Activated naive CD8-positive, alpha-beta T cell treated with anti-CD3 and anti-CD28 coated beads, Interleukin-2, amount 50 U/mL, for 24 hours (primary cell): ENCODE data around the gene GPR63.
"Not testable (repeated sequence)": the region's sequence is repeated elsewhere in the genome, so short reads cannot be mapped to it uniquely, and the experiment has no call there.

ENCODE experiments used
- ATAC-seq: fragments of 150-1000 bp; cut with Tn5 transposase; one replicate; pipeline ENCODE4 v1.10.0; 2021
- DNase-seq: peaks from one replicate; pipeline ENCODE4 v3.0.0; 2021
- H3K27ac Mint-ChIP-seq: one replicate; pipeline ENCODE4 v1.8.0; 2021; ENCODE audit warnings: mild to moderate bottlenecking, mixed read lengths
- H3K27me3 Mint-ChIP-seq: one replicate; pipeline ENCODE4 v1.8.0; 2021; ENCODE audit warnings: mixed read lengths
- H3K36me3 Mint-ChIP-seq: one replicate; pipeline ENCODE4 v1.8.0; 2021; ENCODE audit warnings: low read depth, mixed read lengths
- H3K4me1 Mint-ChIP-seq: one replicate; pipeline ENCODE4 v1.8.0; 2021; ENCODE audit warnings: mixed read lengths
- H3K4me3 Mint-ChIP-seq: one replicate; pipeline ENCODE4 v1.8.0; 2021; ENCODE audit warnings: mild to moderate bottlenecking, moderate library complexity, mixed read lengths
- H3K9me3 Mint-ChIP-seq: one replicate; pipeline ENCODE4 v1.8.0; 2021; ENCODE audit warnings: mixed read lengths

The GPR63 gene

DNA sequence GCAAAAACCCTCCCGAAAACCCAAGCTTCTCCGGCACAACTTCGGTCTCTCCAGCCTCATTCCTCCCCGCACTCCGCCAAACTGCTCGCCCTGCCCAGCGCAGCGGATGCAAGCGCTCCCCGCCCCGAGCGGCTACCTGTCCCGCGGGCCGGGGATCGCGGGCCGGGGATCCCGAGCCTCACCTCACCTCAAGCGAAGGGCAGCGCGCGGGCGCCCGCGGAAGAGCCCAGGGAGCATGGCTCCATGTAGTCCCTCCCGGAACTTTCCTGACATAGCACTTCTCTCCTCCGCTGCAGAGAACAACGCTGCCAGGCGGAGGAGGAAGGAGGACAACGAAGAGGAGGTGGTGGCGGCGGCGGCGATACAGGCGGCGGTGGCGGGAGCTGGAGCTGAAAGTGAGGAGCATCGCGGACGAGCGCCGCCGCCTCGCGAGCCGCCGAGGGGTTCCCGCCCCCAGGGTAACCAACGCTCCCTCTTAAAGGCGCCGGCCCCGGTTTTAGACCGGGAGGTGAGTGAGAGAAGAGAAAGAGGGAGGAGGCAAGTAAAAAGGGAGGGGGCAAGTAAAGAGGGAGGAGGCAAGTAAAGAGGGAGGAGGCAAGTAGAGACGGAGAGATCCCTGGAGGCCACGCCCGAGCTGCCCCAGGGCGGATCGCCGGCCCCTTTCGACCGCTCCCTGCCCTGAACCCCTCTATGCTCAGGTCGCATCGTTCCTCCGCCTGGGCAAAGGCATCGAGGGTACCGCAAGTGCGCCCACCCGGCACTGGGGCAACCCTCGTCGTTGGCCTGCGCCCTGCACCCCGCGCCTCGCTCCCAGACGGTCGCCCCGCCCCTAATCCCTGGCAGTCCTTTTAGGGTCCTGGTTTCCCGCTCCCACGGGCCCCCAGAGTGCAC is at the start of gene GPR63:
TSS of gene GPR63 (minus strand) at position 397 of the 891 bp plus-strand sequence. CDS start 37,746 bp downstream, outside the sequence.
- H3K27me3 Mint-ChIP-seq = peaks cover 42% of the 10 kb centered on the region
- peaks cover 14% of the 10 kb centered on the region for H3K4me1 Mint-ChIP-seq
- ATAC-seq = peak; percentile 90

DNA sequence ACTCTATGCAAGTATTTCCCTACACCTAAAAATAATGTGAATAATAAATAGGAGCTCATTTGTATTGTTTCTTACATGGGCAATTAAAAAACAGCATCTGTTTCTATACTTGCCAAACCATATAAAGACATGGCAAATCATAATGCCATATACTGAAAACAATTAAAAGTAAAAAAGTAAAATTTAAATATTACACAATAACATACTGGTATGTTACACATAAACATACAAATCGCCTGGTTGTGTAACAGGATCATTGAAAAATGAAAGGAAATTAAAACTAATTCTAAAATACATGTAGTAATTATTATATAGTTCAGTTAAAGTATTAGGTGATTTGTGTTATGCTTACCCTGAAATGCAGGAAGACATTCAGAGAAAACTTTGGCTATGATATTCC is 49.2 kb upstream of the GPR63 start:
- H3K4me1 Mint-ChIP-seq = peaks cover 9% of the 10 kb centered on the region
- DNase-seq (no peak), ATAC-seq (no peak)
- no peaks in the 10 kb centered on the region for H3K9me3 Mint-ChIP-seq
- H3K36me3 Mint-ChIP-seq = peaks cover 16% of the 10 kb centered on the region
- H3K4me3 Mint-ChIP-seq = no peak overlapping the region
- H3K27me3 Mint-ChIP-seq = no peaks in the 10 kb centered on the region
- no peak overlapping the region for H3K27ac Mint-ChIP-seq

More for the DNA sequence above, at the start of gene GPR63:
- H3K36me3 Mint-ChIP-seq = no peaks in the 10 kb centered on the region
- H3K4me3 Mint-ChIP-seq = peak within 1 kb of the TSS; percentile 85
- H3K27ac Mint-ChIP-seq = peak within 1 kb of the TSS; percentile 47
- DNase-seq = peak; percentile 69
- H3K9me3 Mint-ChIP-seq = no peaks in the 10 kb centered on the region

DNA sequence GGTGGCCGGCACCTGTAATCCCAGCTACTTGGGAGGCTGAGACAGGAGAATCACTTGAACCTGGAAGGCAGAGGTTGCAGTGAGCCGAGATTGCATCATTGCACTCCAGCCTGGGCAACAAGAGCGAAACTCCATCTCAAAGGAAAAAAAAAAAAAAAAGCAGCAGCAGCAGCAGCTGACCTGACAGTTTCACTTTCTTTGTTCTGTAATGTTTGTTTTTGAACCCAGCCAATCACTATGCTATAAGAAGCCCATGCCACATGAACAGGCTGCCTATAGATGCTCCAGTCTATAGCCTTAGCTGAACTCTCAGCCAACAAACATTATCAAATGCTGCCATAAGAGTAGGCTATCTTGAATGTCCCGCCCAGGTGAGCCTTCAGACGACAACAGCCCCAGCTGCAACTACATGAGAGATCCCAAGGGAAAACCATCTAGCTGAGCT is 47.9 kb upstream of the GPR63 start:
- H3K36me3 Mint-ChIP-seq, H3K4me3 Mint-ChIP-seq, H3K27me3 Mint-ChIP-seq, DNase-seq, H3K9me3 Mint-ChIP-seq, H3K4me1 Mint-ChIP-seq, H3K27ac Mint-ChIP-seq: not testable (repeated sequence)
- peak; percentile 75 for ATAC-seq

DNA sequence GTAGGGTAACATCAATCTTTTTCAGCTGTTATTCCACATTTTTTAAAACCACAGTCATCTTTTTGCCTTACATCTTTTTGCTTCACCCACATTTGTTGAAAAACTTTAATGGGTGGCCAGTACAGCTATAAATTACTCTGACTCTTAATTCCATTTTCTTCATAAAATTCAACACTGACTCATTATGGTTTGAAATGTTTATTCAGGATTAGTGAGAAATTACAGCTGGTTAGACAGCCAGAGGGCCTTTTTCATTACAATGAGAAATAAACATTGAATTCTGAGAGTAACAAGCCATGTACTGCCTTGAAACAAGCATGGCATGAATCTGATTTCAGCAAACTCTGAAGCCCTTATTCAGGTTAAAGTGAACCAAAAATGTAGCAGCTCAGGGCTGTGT is 40.9 kb upstream of the GPR63 start:
- H3K4me1 Mint-ChIP-seq = no peaks in the 10 kb centered on the region
- ATAC-seq (no peak), DNase-seq (no peak)
- H3K27ac Mint-ChIP-seq = no peak overlapping the region
- H3K4me3 Mint-ChIP-seq = no peak overlapping the region
- no peaks in the 10 kb centered on the region for H3K27me3 Mint-ChIP-seq
- no peaks in the 10 kb centered on the region for H3K36me3 Mint-ChIP-seq
- H3K9me3 Mint-ChIP-seq = no peaks in the 10 kb centered on the region

- H3K27ac Mint-ChIP-seq = no peak overlapping the region
- no peaks in the 10 kb centered on the region for H3K36me3 Mint-ChIP-seq
- H3K9me3 Mint-ChIP-seq = no peaks in the 10 kb centered on the region
- DNase-seq = no peak
- no peaks in the 10 kb centered on the region for H3K27me3 Mint-ChIP-seq
- H3K4me3 Mint-ChIP-seq = no peak overlapping the region
- H3K4me1 Mint-ChIP-seq = no peaks in the 10 kb centered on the region
- ATAC-seq = no peak
Observed at GRCh38 chr6:96876886-96877545, 39.7 kb upstream of the GPR63 start.

GRCh38 chr6:96872976-96873375 is 35.7 kb upstream of the GPR63 start:
- H3K9me3 Mint-ChIP-seq = no peaks in the 10 kb centered on the region
- no peak overlapping the region for H3K4me3 Mint-ChIP-seq
- peaks cover 6% of the 10 kb centered on the region for H3K27me3 Mint-ChIP-seq
- ATAC-seq (no peak), DNase-seq (no peak)
- H3K4me1 Mint-ChIP-seq = no peaks in the 10 kb centered on the region
- no peaks in the 10 kb centered on the region for H3K36me3 Mint-ChIP-seq
- no peak overlapping the region for H3K27ac Mint-ChIP-seq

- H3K27me3 Mint-ChIP-seq = peaks cover 21% of the 10 kb centered on the region
- no peak overlapping the region for H3K27ac Mint-ChIP-seq
- no peak for ATAC-seq
- no peaks in the 10 kb centered on the region for H3K4me1 Mint-ChIP-seq
- peaks cover 7% of the 10 kb centered on the region for H3K9me3 Mint-ChIP-seq
- no peak overlapping the region for H3K4me3 Mint-ChIP-seq
- no peaks in the 10 kb centered on the region for H3K36me3 Mint-ChIP-seq
- DNase-seq = no peak
Observed at GRCh38 chr6:96865055-96865405, 27.8 kb upstream of the GPR63 start.

DNA sequence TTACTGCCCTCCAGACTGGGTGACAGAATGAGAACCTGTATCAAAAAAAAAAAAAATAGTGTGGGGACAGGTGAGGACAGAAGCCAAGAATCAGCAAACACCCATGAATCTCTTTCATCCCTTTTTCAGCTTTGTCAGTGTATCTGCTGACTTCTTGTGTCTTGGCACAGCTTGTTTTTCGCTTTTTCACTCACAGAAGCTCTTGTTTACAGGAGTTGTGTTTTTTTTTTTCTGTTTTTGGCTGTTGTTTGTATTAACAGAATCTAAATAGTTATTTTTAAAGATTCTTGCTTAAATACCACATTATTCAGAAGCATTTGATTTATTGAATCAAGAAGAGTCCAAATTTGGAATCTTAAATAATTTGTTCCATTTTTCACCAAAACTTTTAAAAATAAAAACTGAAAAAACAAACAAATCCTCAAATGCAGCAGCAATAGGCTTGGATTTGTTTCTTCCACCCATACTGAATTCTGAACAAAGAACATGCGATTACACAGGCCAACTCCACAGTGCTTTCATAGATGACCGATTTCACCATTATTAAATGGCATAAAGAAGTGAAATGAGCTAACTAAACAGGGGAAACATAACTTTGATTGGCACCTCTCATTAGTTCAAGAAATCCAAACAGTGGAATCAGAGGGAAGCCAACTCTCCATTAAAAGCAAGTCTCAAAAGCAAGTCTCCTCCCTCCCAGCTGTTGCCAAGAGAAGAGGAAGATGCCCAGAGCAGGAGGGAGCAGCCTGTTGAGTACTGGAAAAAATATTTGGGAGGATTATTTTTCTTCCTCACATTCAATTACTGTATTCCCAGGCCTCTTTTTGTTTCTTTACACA is 27.2 kb upstream of the GPR63 start:
- Mint-ChIP-seq H3K4me3 (no peak overlapping the region), H3K4me1 (no peaks in the 10 kb centered on the region), H3K27me3 (peaks cover 24% of the 10 kb centered on the region), H3K9me3 (peaks cover 7% of the 10 kb centered on the region), H3K27ac (no peak overlapping the region), H3K36me3 (no peaks in the 10 kb centered on the region)
- DNase-seq (no peak), ATAC-seq (no peak)

- H3K4me3 Mint-ChIP-seq = no peak overlapping the region
- no peak overlapping the region for H3K27ac Mint-ChIP-seq
- H3K27me3 Mint-ChIP-seq = peaks cover 23% of the 10 kb centered on the region
- no peaks in the 10 kb centered on the region for H3K36me3 Mint-ChIP-seq
- ATAC-seq = no peak
- DNase-seq = no peak
- no peaks in the 10 kb centered on the region for H3K4me1 Mint-ChIP-seq
- peaks cover 7% of the 10 kb centered on the region for H3K9me3 Mint-ChIP-seq
Observed at GRCh38 chr6:96862560-96862959, 25.3 kb upstream of the GPR63 start.

DNA sequence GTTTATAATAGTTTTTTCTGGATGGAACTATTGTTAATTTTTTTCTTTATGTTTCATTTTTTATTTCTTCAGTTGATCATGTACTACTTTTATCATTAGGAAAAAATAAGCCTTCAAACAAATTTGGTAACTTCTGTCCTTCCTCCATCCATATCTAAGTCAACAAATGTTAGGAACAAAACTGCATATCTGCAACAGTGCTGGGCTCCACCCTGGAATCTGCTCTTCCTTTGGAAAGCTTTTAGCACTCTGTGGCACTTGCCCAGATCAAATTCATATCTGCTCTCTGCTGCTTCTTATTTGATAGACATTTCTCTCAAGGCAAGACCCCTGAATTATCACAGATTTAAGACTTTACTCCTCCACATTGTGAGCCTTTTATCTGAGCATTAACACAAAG is 24.3 kb upstream of the GPR63 start:
- Mint-ChIP-seq H3K27me3 (peaks cover 25% of the 10 kb centered on the region), H3K4me1 (no peaks in the 10 kb centered on the region), H3K36me3 (no peaks in the 10 kb centered on the region), H3K27ac (no peak overlapping the region), H3K4me3 (no peak overlapping the region), H3K9me3 (peaks cover 7% of the 10 kb centered on the region)
- ATAC-seq (no peak), DNase-seq (no peak)

- Mint-ChIP-seq H3K36me3 (no peaks in the 10 kb centered on the region), H3K4me3 (no peak overlapping the region), H3K27me3 (peaks cover 14% of the 10 kb centered on the region), H3K9me3 (peaks cover 7% of the 10 kb centered on the region), H3K4me1 (no peaks in the 10 kb centered on the region), H3K27ac (no peak overlapping the region)
- DNase-seq = no peak
- no peak for ATAC-seq
Observed at GRCh38 chr6:96856856-96857255, 19.6 kb upstream of the GPR63 start.

DNA sequence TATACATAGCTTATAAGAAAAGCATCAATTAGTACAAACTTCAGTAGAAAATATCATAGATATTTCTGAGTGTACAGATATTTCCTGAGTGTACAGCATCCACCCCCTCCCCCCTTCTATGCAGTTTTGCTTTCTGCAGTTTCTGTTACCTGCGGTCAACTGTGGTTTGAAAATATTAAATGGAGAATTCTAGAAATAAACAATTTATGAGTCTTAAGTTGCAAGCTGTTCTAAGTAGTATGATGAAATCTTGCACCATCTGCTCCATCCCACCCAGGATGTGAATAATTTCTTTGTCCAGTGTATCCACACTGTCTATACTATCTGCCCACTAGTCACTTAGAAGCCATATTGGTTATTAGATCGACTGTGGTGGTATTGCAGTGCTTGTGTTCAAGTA is 15.8 kb upstream of the GPR63 start:
- no peaks in the 10 kb centered on the region for H3K4me1 Mint-ChIP-seq
- ATAC-seq (no peak), DNase-seq (no peak)
- no peaks in the 10 kb centered on the region for H3K36me3 Mint-ChIP-seq
- no peaks in the 10 kb centered on the region for H3K9me3 Mint-ChIP-seq
- no peak overlapping the region for H3K4me3 Mint-ChIP-seq
- no peak overlapping the region for H3K27ac Mint-ChIP-seq
- peaks cover 2% of the 10 kb centered on the region for H3K27me3 Mint-ChIP-seq

GRCh38 chr6:96852605-96853004 is 15.3 kb upstream of the GPR63 start:
- H3K4me1 Mint-ChIP-seq = no peaks in the 10 kb centered on the region
- no peak overlapping the region for H3K27ac Mint-ChIP-seq
- DNase-seq = no peak
- no peaks in the 10 kb centered on the region for H3K9me3 Mint-ChIP-seq
- peaks cover 2% of the 10 kb centered on the region for H3K27me3 Mint-ChIP-seq
- H3K36me3 Mint-ChIP-seq = no peaks in the 10 kb centered on the region
- no peak for ATAC-seq
- no peak overlapping the region for H3K4me3 Mint-ChIP-seq

DNA sequence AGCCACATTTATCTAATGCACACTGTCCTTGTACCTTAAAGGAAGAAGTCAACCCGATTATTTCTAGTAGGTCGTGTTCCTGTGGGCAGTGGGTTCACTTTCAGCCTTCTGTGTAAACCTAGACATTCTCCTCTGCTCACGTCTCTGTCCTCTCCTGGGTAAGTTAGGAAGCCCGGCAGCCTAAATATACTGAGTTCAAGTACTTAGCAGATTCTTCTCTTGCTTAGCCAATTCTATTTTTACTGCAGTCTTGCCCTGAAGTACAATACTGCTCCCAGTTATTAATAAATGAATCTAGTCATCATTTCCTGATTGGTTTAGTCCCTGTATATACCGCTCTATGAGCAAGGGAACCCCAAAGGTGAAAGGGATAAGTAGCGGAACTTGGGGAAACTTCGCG is 14.6 kb upstream of the GPR63 start:
- H3K4me1 Mint-ChIP-seq = no peaks in the 10 kb centered on the region
- H3K4me3 Mint-ChIP-seq = no peak overlapping the region
- no peak overlapping the region for H3K27ac Mint-ChIP-seq
- no peaks in the 10 kb centered on the region for H3K36me3 Mint-ChIP-seq
- peaks cover 4% of the 10 kb centered on the region for H3K9me3 Mint-ChIP-seq
- DNase-seq = no peak
- ATAC-seq = no peak
- peaks cover 2% of the 10 kb centered on the region for H3K27me3 Mint-ChIP-seq
